ENCODE data around the gene ERG. TPM values are rescaled to one million over a fixed set of nuclear protein-coding genes. Genes with fewer than 3 reads are reported as not detected.

Gene ERG
- total RNA-seq, 1 donor from 2014 or later, result not detected

GRCh38 chr21:38392661-38393060 is 105.6 kb downstream of the ERG start:
- H3K4me3 ChIP-seq (ENCODE audit: low read depth, low read length), result no peak overlapping the region
- no peak for DNase-seq (ENCODE audit: low read depth)
- TF ChIP-seq, protein P1, sequence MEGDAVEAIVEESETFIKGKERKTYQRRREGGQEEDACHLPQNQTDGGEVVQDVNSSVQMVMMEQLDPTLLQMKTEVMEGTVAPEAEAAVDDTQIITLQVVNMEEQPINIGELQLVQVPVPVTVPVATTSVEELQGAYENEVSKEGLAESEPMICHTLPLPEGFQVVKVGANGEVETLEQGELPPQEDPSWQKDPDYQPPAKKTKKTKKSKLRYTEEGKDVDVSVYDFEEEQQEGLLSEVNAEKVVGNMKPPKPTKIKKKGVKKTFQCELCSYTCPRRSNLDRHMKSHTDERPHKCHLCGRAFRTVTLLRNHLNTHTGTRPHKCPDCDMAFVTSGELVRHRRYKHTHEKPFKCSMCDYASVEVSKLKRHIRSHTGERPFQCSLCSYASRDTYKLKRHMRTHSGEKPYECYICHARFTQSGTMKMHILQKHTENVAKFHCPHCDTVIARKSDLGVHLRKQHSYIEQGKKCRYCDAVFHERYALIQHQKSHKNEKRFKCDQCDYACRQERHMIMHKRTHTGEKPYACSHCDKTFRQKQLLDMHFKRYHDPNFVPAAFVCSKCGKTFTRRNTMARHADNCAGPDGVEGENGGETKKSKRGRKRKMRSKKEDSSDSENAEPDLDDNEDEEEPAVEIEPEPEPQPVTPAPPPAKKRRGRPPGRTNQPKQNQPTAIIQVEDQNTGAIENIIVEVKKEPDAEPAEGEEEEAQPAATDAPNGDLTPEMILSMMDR (conservative IDR thresholded peaks at IDR 0.05; ENCODE audit: low read depth, low read length), result no peak

- DNase-seq (ENCODE audit: low read depth), result no peak
- TF ChIP-seq, protein P1 (conservative IDR thresholded peaks at IDR 0.05; ENCODE audit: low read depth, low read length), result no peak
- no peak overlapping the region for H3K4me3 ChIP-seq (ENCODE audit: low read depth, low read length)
Observed at GRCh38 chr21:38389896-38390295, 108.4 kb downstream of the ERG start.

- H3K4me3 ChIP-seq (ENCODE audit: low read depth, low read length), result no peak overlapping the region
- TF ChIP-seq, protein P1 (conservative IDR thresholded peaks at IDR 0.05; ENCODE audit: low read depth, low read length), result no peak
- DNase-seq (ENCODE audit: low read depth), result no peak
Observed at GRCh38 chr21:38389354-38389676, 109.0 kb downstream of the ERG start.

DNA sequence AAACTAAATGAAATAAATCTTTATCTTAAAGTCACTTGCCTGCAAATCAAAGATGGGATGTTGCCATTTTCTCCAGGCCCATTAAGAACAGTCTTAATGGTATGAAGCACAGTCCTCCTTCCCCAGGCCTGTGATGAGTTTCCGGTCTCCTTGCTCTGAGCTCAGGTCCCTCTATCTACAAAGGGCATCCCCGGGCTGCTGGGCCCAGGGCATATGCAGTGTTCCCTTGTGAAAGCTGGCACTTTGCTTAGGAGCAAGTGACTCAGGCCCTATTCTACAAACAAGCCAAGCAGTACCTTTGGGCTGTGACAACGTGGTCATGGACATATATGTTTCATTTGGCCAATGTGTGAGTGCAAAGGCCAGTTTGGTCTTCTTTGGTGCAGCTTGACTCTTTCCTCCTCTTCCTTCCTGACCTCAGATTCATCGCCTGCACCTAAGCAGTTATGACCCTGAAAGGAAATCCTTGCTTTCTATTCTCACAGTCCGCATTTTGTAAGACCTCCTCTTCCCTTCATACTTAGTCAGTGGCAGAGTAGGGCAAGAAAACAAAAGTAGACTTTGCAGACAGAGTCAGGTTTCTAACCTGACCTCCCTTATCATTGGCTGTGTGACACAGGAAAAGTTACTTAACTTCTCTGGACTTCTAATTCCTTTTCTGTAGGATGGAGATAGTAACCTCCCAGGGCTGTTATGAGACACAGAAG is 109.5 kb downstream of the ERG start:
- TF ChIP-seq, protein P1 (conservative IDR thresholded peaks at IDR 0.05; ENCODE audit: low read depth, low read length), result no peak
- no peak for DNase-seq (ENCODE audit: low read depth)
- no peak overlapping the region for H3K4me3 ChIP-seq (ENCODE audit: low read depth, low read length)

DNA sequence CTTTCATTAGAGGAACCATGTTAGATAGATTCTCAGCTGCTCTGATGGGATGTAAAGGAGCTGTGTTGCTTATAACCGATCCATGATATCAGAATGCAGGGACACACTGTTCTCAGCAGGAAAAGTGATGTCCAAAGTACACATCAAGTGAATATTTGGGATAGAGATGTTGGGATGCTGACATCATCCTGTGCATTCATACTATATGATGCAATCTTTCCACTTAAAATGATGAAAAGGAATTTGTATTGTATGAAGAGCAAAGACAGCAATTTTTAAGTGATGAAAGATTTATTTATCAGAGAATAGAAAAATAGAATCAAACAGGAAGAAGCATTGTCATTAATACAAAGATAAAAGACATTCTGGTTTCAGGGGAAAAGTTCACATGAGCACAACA is 110.1 kb downstream of the ERG start:
- DNase-seq (ENCODE audit: low read depth), result no peak
- TF ChIP-seq, protein P1 (conservative IDR thresholded peaks at IDR 0.05; ENCODE audit: low read depth, low read length), result no peak
- H3K4me3 ChIP-seq (ENCODE audit: low read depth, low read length), result no peak overlapping the region

- TF ChIP-seq, protein P1 (conservative IDR thresholded peaks at IDR 0.05; ENCODE audit: low read depth, low read length), result no peak
- DNase-seq (ENCODE audit: low read depth), result no peak
Observed at GRCh38 chr21:38386967-38387366, 111.3 kb downstream of the ERG start.

More at GRCh38 chr21:38386967-38387366, 111.3 kb downstream of the ERG start:
- H3K4me3 ChIP-seq (ENCODE audit: low read depth, low read length), result no peak overlapping the region
